ENCODE results near the gene PHF2. TPM values are rescaled to one million over a fixed set of nuclear protein-coding genes. Genes with fewer than 3 reads are reported as not detected.

The PHF2 gene
- total and polyA plus RNA-seq, 2 of the 4 experiments (the other 2 are of a cell fraction), result 5.9 to 9.5 TPM

- Histone ChIP-seq H3K14ac (replicated peaks; ENCODE audit: low read depth, low read length) (no peak overlapping the region), H3K56ac (ENCODE audit: extremely low read depth, insufficient read depth, low read length) (no peak overlapping the region), H2AK9ac (replicated peaks; ENCODE audit: low read depth, low read length, poor library complexity) (no peak overlapping the region), H3K9me3 (ENCODE audit: control insufficient read depth, insufficient read depth, low read length) (no peaks in the 10 kb centered on the region), H2BK120ac (ENCODE audit: low read depth, low read length) (no peak overlapping the region), H2AK5ac (ENCODE audit: low read depth, low read length) (no peak overlapping the region), H3K18ac (ENCODE audit: low read depth, low read length) (no peak overlapping the region), H3K4ac (ENCODE audit: low read depth, low read length) (no peak overlapping the region), H3K79me1 (ENCODE audit: low read depth in 1 of 2, low read length in 2 of 2) (no peaks in the 10 kb centered on the region), H2BK15ac (ENCODE audit: low read depth, low read length) (no peak overlapping the region), H3K9ac (ENCODE audit: low read depth, low read length) (no peak overlapping the region), H3K4me1 (ENCODE audit: control insufficient read depth, insufficient read depth, low read length) (no peaks in the 10 kb centered on the region), H4K5ac (ENCODE audit: low read depth, low read length) (no peak overlapping the region), H2BK20ac (ENCODE audit: low read depth, low read length) (no peak overlapping the region), H2BK5ac (ENCODE audit: low read depth, low read length, poor library complexity, severe bottlenecking) (no peak overlapping the region), H3K27ac (ENCODE audit: insufficient read depth, low read length) (no peak overlapping the region), H3K4me2 (ENCODE audit: low read depth, low read length) (no peak overlapping the region), H3K36me3 (ENCODE audit: control insufficient read depth, insufficient read depth, low read length) (no peaks in the 10 kb centered on the region), H3K4me3 (ENCODE audit: insufficient read depth, low read depth, low read length) (no peak overlapping the region), H2AFZ (replicated peaks; ENCODE audit: low read length, poor library complexity) (no peak overlapping the region), H3K23ac (ENCODE audit: low read depth, low read length) (no peak overlapping the region), H4K8ac (ENCODE audit: low read depth in 2 of 2, low read length in 2 of 2) (no peak overlapping the region), H3K9me1 (ENCODE audit: insufficient read depth, low read length) (no peaks in the 10 kb centered on the region), H4K20me1 (ENCODE audit: insufficient read depth, low read length) (no peaks in the 10 kb centered on the region), H4K91ac (ENCODE audit: insufficient read depth, low read depth, low read length) (no peak overlapping the region), H3K27me3 (ENCODE audit: control insufficient read depth, insufficient read depth, low read length) (no peaks in the 10 kb centered on the region)
- intact Hi-C loops (cut with micrococcal nuclease) (no loop called here), in situ Hi-C loops (cut with MboI; ENCODE audit: low sequenced_read_pairs) (loop anchor here (5.0 to 25.0 kb wide), 2 partner anchors 269 to 494 kb away; no protein-coding TSS in a partner anchor), dilution Hi-C loops (cut with HindIII; ENCODE audit: low sequenced_read_pairs, unreplicated experiment) (no loop called here)
- POLR2A ChIA-PET (ENCODE audit: unreplicated experiment), result no interaction called here
- DNase-seq (no peak), ATAC-seq (ENCODE audit: low read depth) (no peak)
- WGBS, 2 experiments (ENCODE audit: extremely low coverage in 2 of 2, insufficient read length in 1 of 2), result no CpG with 5 or more reads among the region's 3 CpGs
- CTCF ChIA-PET, result no interaction called here
- TF ChIP-seq CEBPB (IDR thresholded peaks at IDR 0.05; ENCODE audit: low read depth, low read length) (no peak), CHD1 (IDR thresholded peaks at IDR 0.05; ENCODE audit: low read depth, low read length) (no peak), POLR2A (IDR thresholded peaks at IDR 0.05; ENCODE audit: low read depth, low read length) (no peak), RFX5 (IDR thresholded peaks at IDR 0.05; ENCODE audit: low read depth, low read length) (no peak), NFE2L2 (IDR thresholded peaks at IDR 0.05; ENCODE audit: low read depth, low read length) (no peak)
- BruUV-seq (replicated peaks), result no TSS peak
These were observed 116.7 kb downstream of the PHF2 start for GRCh38 chr9:93693129-93693528.
